Activated CD8-positive, alpha-beta memory T cell treated with anti-CD3 and anti-CD28 coated beads, Interleukin-2, amount 50 U/mL, for 24 hours (primary cell): ENCODE results near the gene HES6.
"Not testable (repeated sequence)": the region's sequence is repeated elsewhere in the genome, so short reads cannot be mapped to it uniquely, and the experiment has no call there.

Experiments
- DNase-seq: peaks from one replicate; pipeline ENCODE4 v3.0.0-alpha.2; 2020; ENCODE audit errors: extremely low read depth

The HES6 gene

GRCh38 chr2:238273433-238273832, 33.6 kb upstream of the HES6 start:
- not testable (repeated sequence) for DNase-seq

- no peak for DNase-seq
These were observed 32.3 kb upstream of the HES6 start for GRCh38 chr2:238272156-238272555.

- not testable (repeated sequence) for DNase-seq
These were observed 31.8 kb upstream of the HES6 start for GRCh38 chr2:238271686-238272085.

- no peak for DNase-seq
These were observed 31.3 kb upstream of the HES6 start for GRCh38 chr2:238271061-238271554.

- DNase-seq: no peak
These were observed 30.8 kb upstream of the HES6 start for GRCh38 chr2:238270606-238271005.

- DNase-seq: no peak
These were observed 29.9 kb upstream of the HES6 start for GRCh38 chr2:238269741-238270140.

GRCh38 chr2:238267884-238268680, 28.2 kb upstream of the HES6 start:
- DNase-seq: no peak

- no peak for DNase-seq
These were observed 27.5 kb upstream of the HES6 start for GRCh38 chr2:238267341-238267710.

GRCh38 chr2:238265605-238266004, 25.8 kb upstream of the HES6 start:
- no peak for DNase-seq

- DNase-seq: no peak
These were observed 24.2 kb upstream of the HES6 start for GRCh38 chr2:238264072-238264460.

GRCh38 chr2:238263204-238264071, 23.6 kb upstream of the HES6 start:
- no peak for DNase-seq

- no peak for DNase-seq
These were observed 22.8 kb upstream of the HES6 start for GRCh38 chr2:238262496-238263122.

- DNase-seq: no peak
These were observed 22.0 kb upstream of the HES6 start for GRCh38 chr2:238261718-238262375.

- DNase-seq: no peak
These were observed 21.0 kb upstream of the HES6 start for GRCh38 chr2:238260883-238261282.

GRCh38 chr2:238259061-238260020, 19.5 kb upstream of the HES6 start:
- DNase-seq: no peak

- no peak for DNase-seq
These were observed 18.2 kb upstream of the HES6 start for GRCh38 chr2:238257786-238258700.

GRCh38 chr2:238256594-238257104, 16.8 kb upstream of the HES6 start:
- DNase-seq: peak; percentile 24

GRCh38 chr2:238256111-238256510, 16.3 kb upstream of the HES6 start:
- DNase-seq: no peak

GRCh38 chr2:238255636-238256035, 15.8 kb upstream of the HES6 start:
- DNase-seq: no peak
